ENCODE data around the gene DDX1.

The DDX1 gene

DNA sequence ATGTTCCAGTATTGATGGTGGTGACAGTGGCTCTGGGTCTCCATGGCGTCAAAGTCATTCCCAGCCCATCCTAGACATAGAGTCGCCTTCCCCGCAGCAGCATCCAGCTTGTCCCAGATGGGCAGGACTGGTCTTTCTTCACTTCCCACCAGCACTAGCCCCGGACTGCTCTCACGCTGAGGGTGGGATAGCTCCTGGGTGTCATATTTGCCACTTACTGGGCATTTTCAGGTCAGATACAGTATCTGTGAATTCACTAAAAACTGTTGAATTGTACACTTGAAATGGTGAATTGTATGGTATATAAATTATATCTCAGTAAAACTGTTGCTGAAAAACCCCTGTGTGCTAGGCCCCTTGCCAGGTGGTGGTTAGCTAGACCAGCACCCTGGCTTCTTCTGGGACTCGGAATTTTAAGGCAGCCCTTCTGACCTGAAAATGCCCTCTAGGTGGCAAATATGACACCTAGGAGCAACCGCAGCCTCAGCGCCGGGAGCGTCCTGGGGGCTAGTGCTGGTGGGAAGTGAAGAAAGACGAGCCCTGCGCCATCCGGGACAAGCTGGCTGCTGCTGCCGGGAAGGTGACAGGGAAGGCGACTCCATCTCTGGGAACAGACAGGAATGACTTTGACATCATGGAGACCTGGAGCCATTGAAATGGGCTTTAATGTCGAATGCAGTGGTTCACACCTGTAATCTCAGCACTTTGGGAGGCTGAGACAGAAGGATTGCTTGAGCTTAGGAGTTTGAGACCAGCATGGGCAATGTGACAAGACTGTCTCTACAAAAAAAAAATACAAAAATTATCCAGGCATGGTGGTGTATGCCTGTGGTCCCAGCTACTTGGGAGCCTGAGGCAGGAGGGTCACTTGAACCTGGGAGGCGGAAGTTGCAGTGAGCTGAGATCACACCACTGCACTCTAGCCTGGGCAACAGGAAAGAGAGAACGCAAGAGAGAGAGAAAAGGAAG is 56.2 kb downstream of the DDX1 start:
- Histone ChIP-seq H3K36me3 (ENCODE audit: insufficient read depth, low read depth, low read length) (no peaks in the 10 kb centered on the region), H3K4me1 (ENCODE audit: insufficient read depth, low read length) (no peaks in the 10 kb centered on the region; the same call in 1 of the 2 replicates), H3K27me3 (ENCODE audit: insufficient read depth, low read length) (no peaks in the 10 kb centered on the region), H3K9me3 (ENCODE audit: insufficient read depth, low read depth, low read length) (no peaks in the 10 kb centered on the region), H3K27ac (ENCODE audit: low read length) (no peak overlapping the region), H3K4me3 (ENCODE audit: low read length) (no peak overlapping the region), H3K9ac (ENCODE audit: low read depth, low read length) (no peak overlapping the region)

DNA sequence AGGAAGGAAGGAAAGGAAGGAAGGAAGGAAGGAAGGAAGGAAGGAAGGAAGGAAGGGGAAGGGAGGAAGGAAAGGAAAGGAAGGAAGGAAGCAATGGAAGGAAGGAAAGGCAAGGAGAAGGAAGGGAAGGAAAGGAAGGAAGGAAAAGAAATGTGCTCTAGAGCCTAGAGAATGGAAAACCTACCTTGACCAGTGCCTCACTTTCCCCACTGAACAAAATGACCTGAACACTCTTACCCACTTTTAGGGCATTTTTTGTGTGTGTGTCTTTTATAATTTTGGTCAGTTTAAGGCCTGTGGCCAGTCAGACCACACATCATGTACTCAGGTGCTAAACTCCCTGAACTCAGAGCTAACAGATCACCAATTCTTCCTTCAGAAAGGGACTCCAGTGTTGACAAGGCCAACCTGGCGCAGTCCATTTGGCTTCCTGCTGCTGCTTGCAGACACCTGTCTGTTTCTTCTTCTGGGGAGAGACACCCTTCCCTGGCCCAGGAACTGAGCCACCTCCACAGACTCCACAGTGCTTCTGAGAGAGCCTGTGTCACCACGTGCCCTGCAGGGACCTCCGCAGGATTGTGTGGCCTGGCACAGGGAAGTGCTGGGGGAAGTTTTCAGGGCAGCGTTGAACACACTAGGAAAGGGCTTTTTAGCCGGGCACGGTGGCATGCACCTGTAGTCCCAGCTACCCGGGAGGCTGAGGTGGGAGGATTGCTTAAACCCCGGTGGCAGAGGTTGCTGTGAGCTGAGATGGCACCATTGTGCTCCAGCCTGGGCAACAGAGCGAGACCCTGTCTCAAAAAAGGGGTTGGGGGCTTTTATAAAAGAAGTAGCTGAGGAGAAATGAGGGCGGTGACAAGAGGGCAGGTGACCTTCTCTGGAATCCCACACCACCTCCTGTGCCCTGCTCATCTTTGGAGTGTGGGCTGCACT is 57.2 kb downstream of the DDX1 start:
- Histone ChIP-seq H3K9me3 (ENCODE audit: insufficient read depth, low read depth, low read length) (no peaks in the 10 kb centered on the region), H3K27ac (ENCODE audit: low read length) (no peak overlapping the region), H3K36me3 (ENCODE audit: insufficient read depth, low read depth, low read length) (no peaks in the 10 kb centered on the region), H3K4me3 (ENCODE audit: low read length) (no peak overlapping the region), H3K9ac (ENCODE audit: low read depth, low read length) (no peak overlapping the region), H3K4me1 (ENCODE audit: insufficient read depth, low read length) (no peaks in the 10 kb centered on the region; the same call in 1 of the 2 replicates), H3K27me3 (ENCODE audit: insufficient read depth, low read length) (no peaks in the 10 kb centered on the region)

DNA sequence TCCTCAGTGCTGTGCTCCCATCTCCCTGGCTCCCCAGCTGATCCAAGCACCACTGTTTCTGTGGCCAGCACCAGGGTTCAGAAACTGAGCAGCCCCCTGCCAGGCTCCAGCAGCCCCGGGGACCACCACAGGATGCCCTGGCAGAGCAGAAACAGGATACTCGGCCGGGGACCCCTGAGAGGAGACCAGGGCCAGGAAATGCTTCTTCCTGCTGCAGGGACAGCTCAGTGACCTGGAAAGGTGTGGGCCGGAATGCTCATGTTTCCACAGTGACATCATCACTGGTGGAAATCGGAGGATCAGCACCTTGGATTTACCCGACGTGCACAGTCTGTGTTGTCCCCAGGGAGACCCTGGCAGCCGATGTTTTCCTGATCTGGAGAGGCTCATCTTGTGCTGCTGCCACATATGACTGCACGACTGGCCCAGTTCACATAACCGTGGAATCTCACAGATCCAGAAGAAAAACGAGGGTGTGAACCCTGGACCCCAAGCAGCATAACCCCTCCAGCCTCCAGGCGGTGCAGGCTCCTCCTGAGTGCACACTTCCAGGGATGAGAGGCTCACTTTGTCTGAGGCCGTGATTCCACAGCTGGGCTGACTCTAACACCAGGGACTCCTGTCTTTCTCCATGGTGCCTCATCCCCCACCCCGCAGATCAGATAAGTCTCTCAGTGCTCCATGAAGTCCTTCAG is 58.0 kb downstream of the DDX1 start:
- no peaks in the 10 kb centered on the region for H3K27me3 ChIP-seq (ENCODE audit: insufficient read depth, low read length)
- H3K9me3 ChIP-seq (ENCODE audit: insufficient read depth, low read depth, low read length): no peaks in the 10 kb centered on the region
- no peak overlapping the region for H3K4me3 ChIP-seq (ENCODE audit: low read length)
- H3K9ac ChIP-seq (ENCODE audit: low read depth, low read length): no peak overlapping the region
- H3K4me1 ChIP-seq (ENCODE audit: insufficient read depth, low read length): no peaks in the 10 kb centered on the region; the same call in 1 of the 2 replicates
- no peaks in the 10 kb centered on the region for H3K36me3 ChIP-seq (ENCODE audit: insufficient read depth, low read depth, low read length)
- H3K27ac ChIP-seq (ENCODE audit: low read length): no peak overlapping the region

DNA sequence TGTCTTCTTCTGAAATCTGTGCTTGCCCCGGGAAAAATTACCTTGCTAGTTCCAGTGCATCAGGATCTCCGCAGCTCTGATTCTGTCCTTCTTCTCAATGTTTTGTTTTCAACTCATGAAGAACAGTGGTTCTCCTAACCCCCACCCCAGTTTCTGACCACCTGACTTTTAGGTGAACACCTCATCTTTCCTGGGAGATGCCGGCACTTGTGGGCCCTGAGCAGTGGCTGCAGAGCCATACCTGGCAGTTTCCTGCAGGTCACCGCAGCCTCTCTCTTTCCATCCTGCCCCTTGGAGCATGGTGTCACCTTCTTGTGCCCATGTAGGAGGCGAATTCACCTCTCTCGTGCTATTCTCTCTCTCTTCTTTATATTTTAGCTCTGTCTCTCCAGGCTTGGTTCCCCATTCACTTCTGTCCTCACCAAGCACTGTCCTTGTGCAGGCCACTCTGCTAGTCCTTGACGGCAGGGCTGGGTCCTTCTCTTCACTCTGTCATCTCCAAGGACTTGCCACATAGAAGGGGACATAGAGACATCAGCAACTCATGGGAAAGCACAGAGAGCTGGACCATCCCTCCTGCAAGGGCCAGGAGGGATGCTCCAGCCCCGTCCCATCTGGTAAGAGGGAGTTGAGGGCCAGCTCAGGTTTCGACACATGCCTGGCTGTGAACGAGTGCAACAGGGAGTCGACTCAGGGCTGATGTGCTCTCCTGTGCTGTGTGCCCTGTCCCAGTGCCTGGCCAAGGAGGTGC is 59.1 kb downstream of the DDX1 start:
- H3K9me3 ChIP-seq (ENCODE audit: insufficient read depth, low read depth, low read length): no peaks in the 10 kb centered on the region
- no peaks in the 10 kb centered on the region; the same call in 1 of the 2 replicates for H3K4me1 ChIP-seq (ENCODE audit: insufficient read depth, low read length)
- no peak overlapping the region for H3K4me3 ChIP-seq (ENCODE audit: low read length)
- no peaks in the 10 kb centered on the region for H3K36me3 ChIP-seq (ENCODE audit: insufficient read depth, low read depth, low read length)
- no peak overlapping the region for H3K27ac ChIP-seq (ENCODE audit: low read length)
- no peaks in the 10 kb centered on the region for H3K27me3 ChIP-seq (ENCODE audit: insufficient read depth, low read length)
- no peak overlapping the region for H3K9ac ChIP-seq (ENCODE audit: low read depth, low read length)

DNA sequence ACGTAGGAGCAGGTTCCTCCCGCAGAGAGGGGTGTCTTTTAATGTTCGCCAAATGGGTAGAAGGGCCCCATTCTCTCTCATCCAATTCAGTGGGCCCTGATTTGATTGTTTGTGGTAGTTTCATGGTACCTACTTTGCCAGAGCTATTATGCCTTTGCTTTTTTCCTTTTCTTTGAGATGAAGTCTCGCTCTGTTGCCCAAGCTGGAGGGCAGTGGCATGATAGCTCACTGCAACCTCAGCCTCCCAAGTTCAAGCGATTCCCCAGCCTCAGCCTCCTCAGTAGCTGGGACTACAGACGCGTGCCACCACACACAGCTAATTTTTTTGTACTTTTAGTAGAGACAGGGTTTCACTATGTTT is 59.7 kb downstream of the DDX1 start:
- Histone ChIP-seq H3K4me1 (ENCODE audit: insufficient read depth, low read length) (no peaks in the 10 kb centered on the region; the same call in 1 of the 2 replicates), H3K36me3 (ENCODE audit: insufficient read depth, low read depth, low read length) (no peaks in the 10 kb centered on the region), H3K27ac (ENCODE audit: low read length) (no peak overlapping the region), H3K9ac (ENCODE audit: low read depth, low read length) (no peak overlapping the region), H3K9me3 (ENCODE audit: insufficient read depth, low read depth, low read length) (no peaks in the 10 kb centered on the region), H3K27me3 (ENCODE audit: insufficient read depth, low read length) (no peaks in the 10 kb centered on the region), H3K4me3 (ENCODE audit: low read length) (no peak overlapping the region)

DNA sequence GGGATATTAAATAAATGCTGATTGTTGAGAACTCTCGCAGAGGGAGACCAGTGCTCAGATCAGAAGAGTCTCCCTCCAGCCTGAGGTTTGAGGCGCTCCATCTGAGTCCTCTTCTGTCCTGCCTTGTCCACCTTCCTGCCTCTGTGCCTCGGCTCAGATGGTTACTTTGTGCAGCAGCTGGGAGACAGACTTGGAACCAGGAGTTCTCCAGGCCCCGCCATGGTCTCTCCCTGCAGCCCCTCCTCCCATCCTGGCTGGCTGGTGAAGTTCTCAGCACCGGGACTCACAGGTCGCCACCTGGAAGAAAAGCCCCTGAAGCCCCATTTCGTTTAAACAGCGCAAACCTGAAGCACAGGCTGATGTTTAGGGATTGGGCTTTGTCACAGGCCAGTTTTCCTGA is 60.6 kb downstream of the DDX1 start:
- H3K4me1 ChIP-seq (ENCODE audit: insufficient read depth, low read length): no peaks in the 10 kb centered on the region; the same call in 1 of the 2 replicates
- H3K9me3 ChIP-seq (ENCODE audit: insufficient read depth, low read depth, low read length): no peaks in the 10 kb centered on the region
- H3K4me3 ChIP-seq (ENCODE audit: low read length): no peak overlapping the region
- H3K9ac ChIP-seq (ENCODE audit: low read depth, low read length): no peak overlapping the region
- H3K27me3 ChIP-seq (ENCODE audit: insufficient read depth, low read length): no peaks in the 10 kb centered on the region
- H3K36me3 ChIP-seq (ENCODE audit: insufficient read depth, low read depth, low read length): no peaks in the 10 kb centered on the region
- no peak overlapping the region for H3K27ac ChIP-seq (ENCODE audit: low read length)

DNA sequence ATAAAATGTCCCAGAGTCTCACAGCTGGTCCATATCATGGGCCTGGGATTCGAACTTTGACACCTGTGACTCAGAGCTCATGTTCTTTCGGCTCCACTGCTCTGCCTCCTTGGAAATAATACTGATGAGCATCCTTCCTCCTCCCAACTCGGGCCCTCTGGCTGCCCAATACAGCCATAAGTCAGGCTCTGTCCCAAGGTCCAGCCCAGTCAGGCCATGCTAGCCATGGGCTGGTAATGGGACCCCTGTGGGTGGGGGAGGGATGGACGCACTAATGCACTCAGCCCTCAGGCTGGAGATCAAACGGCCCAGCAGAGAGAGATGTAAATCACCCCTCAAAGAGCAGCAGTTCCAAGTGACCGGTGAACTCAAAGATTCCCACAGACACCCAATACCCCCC is 61.1 kb downstream of the DDX1 start:
- no peaks in the 10 kb centered on the region for H3K27me3 ChIP-seq (ENCODE audit: insufficient read depth, low read length)
- H3K36me3 ChIP-seq (ENCODE audit: insufficient read depth, low read depth, low read length): no peaks in the 10 kb centered on the region
- no peak overlapping the region for H3K27ac ChIP-seq (ENCODE audit: low read length)
- H3K9ac ChIP-seq (ENCODE audit: low read depth, low read length): no peak overlapping the region
- no peaks in the 10 kb centered on the region; the same call in 1 of the 2 replicates for H3K4me1 ChIP-seq (ENCODE audit: insufficient read depth, low read length)
- H3K4me3 ChIP-seq (ENCODE audit: low read length): no peak overlapping the region
- H3K9me3 ChIP-seq (ENCODE audit: insufficient read depth, low read depth, low read length): no peaks in the 10 kb centered on the region

DNA sequence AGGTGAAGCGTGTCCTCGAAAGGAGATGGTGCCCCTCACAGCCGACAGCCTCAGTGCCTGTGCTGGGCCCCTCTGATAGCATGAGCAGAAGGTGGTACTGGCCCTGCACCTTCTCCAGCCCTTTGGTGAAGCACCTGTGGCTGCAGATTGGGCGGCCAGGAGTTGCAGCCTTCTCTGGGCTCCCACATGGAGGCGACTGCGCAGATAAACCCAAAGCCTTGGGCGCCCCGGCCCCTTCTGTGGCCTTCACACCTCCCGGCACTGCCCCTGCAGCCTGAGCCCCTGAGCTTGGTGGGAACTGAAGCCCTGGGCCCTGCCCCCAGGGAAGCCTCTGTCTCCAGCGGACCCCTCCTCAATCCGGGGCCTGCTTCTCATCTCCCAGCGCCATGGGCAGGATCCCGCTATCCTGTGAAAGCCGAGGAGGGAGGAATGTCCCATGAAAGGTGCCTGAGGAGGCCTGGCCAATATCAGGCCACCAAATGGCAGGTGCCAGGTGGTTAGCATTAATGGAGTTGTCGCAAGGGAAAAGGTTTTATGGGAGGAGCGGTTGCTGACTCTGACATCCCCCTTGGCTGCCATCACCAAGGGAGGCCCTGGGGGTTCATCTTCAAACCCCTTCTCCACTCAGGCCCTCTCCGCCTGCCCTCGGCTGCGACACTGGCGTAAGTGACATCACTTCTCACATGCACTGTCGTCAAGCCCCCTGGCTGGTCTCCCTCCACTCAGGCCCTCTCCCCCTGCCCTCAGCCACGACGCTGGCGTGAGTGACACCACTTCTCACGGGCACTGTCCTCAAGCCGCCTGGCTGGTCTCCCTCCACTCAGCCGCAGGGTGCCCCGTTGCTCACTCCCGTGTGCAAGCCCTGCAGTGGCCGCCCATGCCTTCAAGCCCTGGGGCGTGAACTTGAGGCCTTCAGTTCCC is 62.4 kb downstream of the DDX1 start:
- no peaks in the 10 kb centered on the region for H3K9me3 ChIP-seq (ENCODE audit: insufficient read depth, low read depth, low read length)
- no peak overlapping the region for H3K27ac ChIP-seq (ENCODE audit: low read length)
- H3K36me3 ChIP-seq (ENCODE audit: insufficient read depth, low read depth, low read length): no peaks in the 10 kb centered on the region
- no peak overlapping the region for H3K9ac ChIP-seq (ENCODE audit: low read depth, low read length)
- H3K4me3 ChIP-seq (ENCODE audit: low read length): no peak overlapping the region
- H3K4me1 ChIP-seq (ENCODE audit: insufficient read depth, low read length): no peaks in the 10 kb centered on the region; the same call in 1 of the 2 replicates
- no peaks in the 10 kb centered on the region for H3K27me3 ChIP-seq (ENCODE audit: insufficient read depth, low read length)

DNA sequence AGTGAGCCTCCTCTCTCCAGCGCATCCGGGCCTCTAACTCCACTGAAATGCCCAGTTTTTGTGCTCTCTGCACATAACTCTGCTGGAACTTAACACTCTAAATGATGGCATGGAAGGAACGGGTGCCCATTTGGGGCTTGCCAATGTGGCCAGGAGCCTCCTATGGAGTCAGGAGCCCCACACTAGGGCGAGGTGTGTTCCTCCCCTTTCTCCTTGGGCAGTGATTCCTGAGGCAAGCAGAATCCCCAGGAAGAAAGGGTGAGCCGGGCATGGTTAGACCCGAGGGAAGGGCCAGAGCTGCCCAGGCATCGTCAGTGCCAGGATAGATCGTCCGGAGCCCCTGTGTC is 63.0 kb downstream of the DDX1 start:
- Histone ChIP-seq H3K4me3 (ENCODE audit: low read length) (no peak overlapping the region), H3K9ac (ENCODE audit: low read depth, low read length) (no peak overlapping the region), H3K9me3 (ENCODE audit: insufficient read depth, low read depth, low read length) (no peaks in the 10 kb centered on the region), H3K36me3 (ENCODE audit: insufficient read depth, low read depth, low read length) (no peaks in the 10 kb centered on the region), H3K4me1 (ENCODE audit: insufficient read depth, low read length) (no peaks in the 10 kb centered on the region; the same call in 1 of the 2 replicates), H3K27ac (ENCODE audit: low read length) (no peak overlapping the region), H3K27me3 (ENCODE audit: insufficient read depth, low read length) (no peaks in the 10 kb centered on the region)

DNA sequence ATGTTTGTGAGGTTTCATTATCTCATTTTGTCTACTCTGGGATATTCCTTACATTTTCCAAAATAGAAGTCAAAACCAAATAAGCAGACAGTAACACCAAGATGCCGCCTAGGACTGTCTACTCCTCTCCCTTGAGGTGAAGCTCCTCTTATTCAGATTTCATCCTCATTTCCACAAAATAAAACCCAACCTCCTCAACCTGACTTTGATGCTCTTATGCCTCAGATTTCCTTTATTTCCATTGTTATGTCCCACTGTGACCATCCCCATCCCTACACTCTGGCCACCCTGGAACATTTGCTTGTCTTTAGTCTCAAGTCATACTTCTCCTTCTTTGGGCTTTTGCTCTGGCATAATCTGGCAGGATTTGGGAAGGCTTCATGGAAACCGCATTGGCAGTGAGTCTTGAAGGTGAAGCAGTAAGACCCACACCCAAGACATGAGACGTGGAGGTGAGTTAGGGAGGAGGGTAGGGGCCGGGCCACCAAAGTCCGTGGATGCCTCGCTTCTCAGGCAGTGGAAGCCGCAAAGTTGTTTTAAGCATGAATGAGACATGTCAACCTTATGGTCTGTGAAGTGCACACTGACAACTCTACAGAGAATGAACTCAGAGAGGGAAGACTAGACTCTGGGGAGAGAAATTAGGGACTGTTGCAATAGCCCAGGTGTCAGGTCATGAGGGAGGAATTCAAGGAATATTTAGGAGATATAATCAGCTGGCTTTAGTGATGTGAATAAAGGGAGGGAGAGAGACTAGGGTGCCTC is 63.6 kb downstream of the DDX1 start:
- no peak overlapping the region for H3K27ac ChIP-seq (ENCODE audit: low read length)
- no peaks in the 10 kb centered on the region; the same call in 1 of the 2 replicates for H3K4me1 ChIP-seq (ENCODE audit: insufficient read depth, low read length)
- H3K9me3 ChIP-seq (ENCODE audit: insufficient read depth, low read depth, low read length): no peaks in the 10 kb centered on the region
- no peak overlapping the region for H3K9ac ChIP-seq (ENCODE audit: low read depth, low read length)
- no peaks in the 10 kb centered on the region for H3K36me3 ChIP-seq (ENCODE audit: insufficient read depth, low read depth, low read length)
- no peak overlapping the region for H3K4me3 ChIP-seq (ENCODE audit: low read length)
- no peaks in the 10 kb centered on the region for H3K27me3 ChIP-seq (ENCODE audit: insufficient read depth, low read length)

Measured in iPS-20b (cell line).